IMR-90 (cell line): ENCODE data around the gene PHKB. TPM values are rescaled to one million over a fixed set of nuclear protein-coding genes. Genes with fewer than 3 reads are reported as not detected.

Experiments used
- ATAC-seq: fragments of 200-7000 bp; cut with Tn5 transposase; 2 replicates; pipeline ENCODE4 v1.9.1; 2020; ENCODE audit warnings: low read depth, mild to moderate bottlenecking, moderate library complexity
- BruUV-seq: library from RNA; stranded (reverse); fragments of 400-500 nt; replicated peaks from 2 replicates; lab custom pipeline; 2021; lab: Mats Ljungman, UMichigan
- CTCF ChIA-PET: fragments of 300-600 bp; formaldehyde crosslinking; extraction: SDS; loops from one replicate; lab custom pipeline; 2021; ENCODE audit warnings: antibody characterized with exemption; lab: Yijun Ruan, JAX
- POLR2A ChIA-PET: fragments of 300-600 bp; sonication (Branson Sonifier 250); formaldehyde crosslinking; loops from one replicate; lab custom pipeline; 2022; ENCODE audit warnings: antibody characterized with exemption; ENCODE audit not compliant: unreplicated experiment; lab: Charles Lee
- DNase-seq: peaks from one replicate; pipeline ENCODE4 v3.0.0; 2013
- H2AFZ ChIP-seq: replicated peaks from 2 replicates; pipeline ENCODE3; 2013; ENCODE audit warnings: low read length, mild to moderate bottlenecking; ENCODE audit not compliant: poor library complexity
- H2AK5ac ChIP-seq: 2 replicates; pipeline ENCODE4 v1.6.1; 2013; ENCODE audit warnings: low read depth, low read length, inconsistent platforms
- H2AK9ac ChIP-seq: replicated peaks from 2 replicates; pipeline ENCODE3; 2013; ENCODE audit warnings: mild to moderate bottlenecking, low read depth, low read length, moderate library complexity; ENCODE audit not compliant: poor library complexity
- H2BK120ac ChIP-seq: 2 replicates; pipeline ENCODE4 v1.6.1; 2013; ENCODE audit warnings: low read depth, low read length, inconsistent platforms
- H2BK15ac ChIP-seq: 3 replicates; pipeline ENCODE4 v1.6.1; 2013; ENCODE audit warnings: low read depth, low read length, inconsistent platforms
- H2BK20ac ChIP-seq: 2 replicates; pipeline ENCODE4 v1.6.1; 2013; ENCODE audit warnings: low read depth, mild to moderate bottlenecking, inconsistent platforms, low read length, moderate library complexity
- H2BK5ac ChIP-seq: 2 replicates; pipeline ENCODE4 v1.6.1; 2013; ENCODE audit warnings: mild to moderate bottlenecking, low read depth, low read length, inconsistent platforms; ENCODE audit not compliant: poor library complexity, severe bottlenecking
- H3K14ac ChIP-seq: replicated peaks from 2 replicates; pipeline ENCODE4 v1.6.1; 2013; ENCODE audit warnings: low read depth, low read length, inconsistent platforms
- H3K18ac ChIP-seq: 2 replicates; pipeline ENCODE4 v1.6.1; 2013; ENCODE audit warnings: low read depth, low read length, control low read depth
- H3K23ac ChIP-seq: 2 replicates; pipeline ENCODE4 v1.6.1; 2013; ENCODE audit warnings: low read depth, low read length, inconsistent platforms
- H3K27ac ChIP-seq: 2 replicates; pipeline ENCODE4 v1.5.1; 2013; ENCODE audit warnings: mild to moderate bottlenecking, control low read depth, low read length; ENCODE audit not compliant: insufficient read depth
- H3K27me3 ChIP-seq: 2 replicates; pipeline ENCODE4 v1.6.1; 2013; ENCODE audit warnings: low read length; ENCODE audit not compliant: control insufficient read depth, insufficient read depth
- H3K36me3 ChIP-seq: 2 replicates; pipeline ENCODE4 v1.6.1; 2013; ENCODE audit warnings: low read length, mixed read lengths; ENCODE audit not compliant: control insufficient read depth, insufficient read depth
- H3K4ac ChIP-seq: 2 replicates; pipeline ENCODE4 v1.6.1; 2013; ENCODE audit warnings: low read depth, low read length, inconsistent platforms
- H3K4me1 ChIP-seq: 2 replicates; pipeline ENCODE4 v1.6.1; 2013; ENCODE audit warnings: low read length, mixed read lengths; ENCODE audit not compliant: control insufficient read depth, insufficient read depth
- H3K4me2 ChIP-seq: 2 replicates; pipeline ENCODE4 v1.6.1; 2013; ENCODE audit warnings: low read depth, mild to moderate bottlenecking, control low read depth, low read length, moderate library complexity
- H3K4me3 ChIP-seq: 2 replicates; pipeline ENCODE4 v1.5.1; 2013; ENCODE audit warnings: low read depth, mild to moderate bottlenecking, control low read depth, low read length, moderate library complexity; ENCODE audit not compliant: insufficient read depth
- H3K56ac ChIP-seq: 2 replicates; pipeline ENCODE4 v1.6.1; 2013; ENCODE audit warnings: low read length, inconsistent platforms; ENCODE audit not compliant: insufficient read depth; ENCODE audit errors: extremely low read depth
- H3K79me1 ChIP-seq, 2 experiments: 2 replicates each; pipeline ENCODE4 v1.6.1; 2013; ENCODE audit warnings: low read length in 2 of 2, inconsistent platforms in 1 of 2, low read depth in 1 of 2
- H3K9ac ChIP-seq: 2 replicates; pipeline ENCODE4 v1.6.1; 2013; ENCODE audit warnings: low read depth, low read length, control low read depth
- H3K9me1 ChIP-seq: 2 replicates; pipeline ENCODE4 v1.6.1; 2013; ENCODE audit warnings: low read length, inconsistent platforms; ENCODE audit not compliant: insufficient read depth
- H3K9me3 ChIP-seq: 2 replicates; pipeline ENCODE4 v1.6.1; 2013; ENCODE audit warnings: low read length; ENCODE audit not compliant: control insufficient read depth, insufficient read depth
- H4K20me1 ChIP-seq: 2 replicates; pipeline ENCODE4 v1.6.1; 2013; ENCODE audit warnings: low read length, inconsistent platforms; ENCODE audit not compliant: insufficient read depth
- H4K5ac ChIP-seq: 2 replicates; pipeline ENCODE4 v1.6.1; 2013; ENCODE audit warnings: mild to moderate bottlenecking, low read depth, low read length, control low read depth
- H4K8ac ChIP-seq, 2 experiments: 2 replicates each; pipeline ENCODE4 v1.6.1; 2013; ENCODE audit warnings: low read depth in 2 of 2, low read length in 2 of 2, control low read depth in 1 of 2, inconsistent platforms in 1 of 2
- H4K91ac ChIP-seq: 2 replicates; pipeline ENCODE4 v1.6.1; 2013; ENCODE audit warnings: low read depth, low read length, inconsistent platforms; ENCODE audit not compliant: insufficient read depth
- CEBPB ChIP-seq: IDR thresholded peaks from 2 replicates; pipeline ENCODE4 v1.6.1; 2012; ENCODE audit warnings: low read depth, low read length, improper control_type of control experiment
- FOS ChIP-seq: fragments of 150-350 bp; IDR thresholded peaks from 2 replicates; pipeline ENCODE4 v1.6.1; 2016; ENCODE audit warnings: low read depth, low read length
- MAZ ChIP-seq: IDR thresholded peaks from 2 replicates; pipeline ENCODE4 v1.6.1; 2012; ENCODE audit warnings: low read depth, mild to moderate bottlenecking, low read length, improper control_type of control experiment, moderate library complexity, borderline replicate concordance
- NFE2L2 ChIP-seq: fragments of 150-350 bp; IDR thresholded peaks from 2 replicates; pipeline ENCODE4 v1.6.1; 2016; ENCODE audit warnings: low read depth, mild to moderate bottlenecking, low read length
- POLR2A ChIP-seq: IDR thresholded peaks from 2 replicates; pipeline ENCODE4 v1.6.1; 2012; ENCODE audit warnings: mild to moderate bottlenecking, low read depth, low read length
- WGBS, 2 experiments: methylation state at CpG; one replicate each; pipeline versions ENCODE4 v1.1.5 to v1.1.7; 2013; ENCODE audit warnings: missing lambda C conversion rate in 2 of 2; ENCODE audit not compliant: insufficient read length in 1 of 2; ENCODE audit errors: extremely low coverage in 2 of 2; 5-methylcytosine and 5-hydroxymethylcytosine counted together
- dilution Hi-C: fragments of 300-500 bp; cut with HindIII; formaldehyde crosslinking; loops from one replicate; pipeline ENCODE4 v1.14.3; 2018; ENCODE audit warnings: low sequenced_read_pairs; ENCODE audit not compliant: unreplicated experiment
- in situ Hi-C: fragments of 300-500 bp; cut with MboI; formaldehyde crosslinking; loops from 3 replicates; pipeline ENCODE4 v1.14.3; 2019; ENCODE audit warnings: low sequenced_read_pairs, inconsistent platforms, mixed read lengths
- intact Hi-C: fragments of 100-400 bp; cut with micrococcal nuclease; formaldehyde crosslinking; loops from 2 replicates; pipeline ENCODE4 v1.10.0; 2022
- polyA plus RNA-seq, 3 experiments: library from polyadenylated mRNA; depleted of rRNA; stranded (reverse); fragments of >200 nt; gene quantifications; 2 replicates each; pipeline ENCODE4 v1.2.3, GENCODE V29; 2012; ENCODE audit warnings: low replicate concordance in 1 of 3
- total RNA-seq: library from RNA; depleted of rRNA; stranded (reverse); fragments of >200 nt; gene quantifications from 2 replicates; pipeline ENCODE4 v1.2.3, GENCODE V29; 2012
- TF ChIP-seq, protein P1 (sequence below): fragments of 150-350 bp; IDR thresholded peaks from 2 replicates; pipeline ENCODE4 v1.6.1; 2017; ENCODE audit warnings: mild to moderate bottlenecking, antibody characterized with exemption, low read length, low read depth
- TF ChIP-seq, protein P2 (sequence below): fragments of 150-350 bp; IDR thresholded peaks from 2 replicates; pipeline ENCODE4 v1.6.1; 2016; ENCODE audit warnings: low read depth, mild to moderate bottlenecking, low read length, moderate library complexity, borderline replicate concordance

The PHKB gene
- total and polyA plus RNA-seq, 2 of the 4 experiments (the other 2 are of a cell fraction), result 24.2 to 58.6 TPM

DNA sequence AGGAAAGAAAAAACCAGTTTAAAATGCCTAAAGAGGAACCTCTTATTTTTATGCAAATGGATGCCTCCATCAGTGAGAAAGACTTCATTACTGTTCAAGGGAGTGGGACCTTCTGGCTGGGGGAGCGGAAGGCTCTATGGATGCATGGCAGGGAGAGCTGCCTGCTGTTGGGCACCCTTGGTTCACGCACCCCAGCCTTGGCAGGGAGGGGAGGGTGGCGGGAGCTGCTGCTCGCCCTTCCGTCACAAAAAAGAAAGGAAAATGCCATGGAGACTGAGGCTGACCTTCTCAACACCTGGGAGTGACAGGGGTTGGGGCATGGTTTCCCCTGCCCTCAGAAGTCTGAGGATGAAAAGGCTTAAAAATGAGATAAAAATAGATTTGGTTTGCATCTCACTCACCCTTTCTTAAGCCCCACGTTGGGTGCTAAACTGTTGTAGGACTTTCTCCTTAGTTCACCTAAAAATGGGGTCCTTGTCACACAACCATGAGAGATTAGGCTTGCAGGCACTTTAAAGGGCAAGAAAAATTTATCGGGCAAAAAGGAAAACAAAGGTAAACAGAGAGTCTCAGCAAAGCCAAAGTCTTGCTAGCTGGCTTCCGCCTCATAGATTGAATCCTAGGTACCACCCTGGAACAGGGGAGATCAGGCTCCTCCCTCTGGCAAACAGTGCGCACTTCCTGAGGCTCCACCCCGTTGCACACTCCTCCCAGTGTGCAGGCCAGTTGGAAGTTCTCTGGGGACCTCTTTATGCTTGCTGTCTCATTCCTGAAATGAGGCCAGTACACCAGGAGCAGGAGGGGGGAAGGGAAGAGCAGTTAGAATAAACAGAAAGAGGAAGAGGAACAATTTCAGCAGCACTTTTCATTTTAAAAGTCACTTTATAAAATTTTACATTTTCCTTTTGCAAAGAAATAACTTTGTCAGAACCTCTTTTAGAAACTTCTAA is 31.6 kb downstream of the PHKB start:
- CTCF ChIA-PET, result no interaction called here
- H2AK5ac ChIP-seq, result no peak overlapping the region

More for the DNA sequence above, 31.6 kb downstream of the PHKB start:
- no peak overlapping the region for H2AK9ac ChIP-seq
- no peak for TF ChIP-seq FOS
- no peak for TF ChIP-seq MAZ
- TF ChIP-seq, protein P1, sequence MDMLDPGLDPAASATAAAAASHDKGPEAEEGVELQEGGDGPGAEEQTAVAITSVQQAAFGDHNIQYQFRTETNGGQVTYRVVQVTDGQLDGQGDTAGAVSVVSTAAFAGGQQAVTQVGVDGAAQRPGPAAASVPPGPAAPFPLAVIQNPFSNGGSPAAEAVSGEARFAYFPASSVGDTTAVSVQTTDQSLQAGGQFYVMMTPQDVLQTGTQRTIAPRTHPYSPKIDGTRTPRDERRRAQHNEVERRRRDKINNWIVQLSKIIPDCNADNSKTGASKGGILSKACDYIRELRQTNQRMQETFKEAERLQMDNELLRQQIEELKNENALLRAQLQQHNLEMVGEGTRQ, result no peak
- no peak for TF ChIP-seq POLR2A
- TF ChIP-seq CEBPB, result no peak
- TF ChIP-seq, protein P2, sequence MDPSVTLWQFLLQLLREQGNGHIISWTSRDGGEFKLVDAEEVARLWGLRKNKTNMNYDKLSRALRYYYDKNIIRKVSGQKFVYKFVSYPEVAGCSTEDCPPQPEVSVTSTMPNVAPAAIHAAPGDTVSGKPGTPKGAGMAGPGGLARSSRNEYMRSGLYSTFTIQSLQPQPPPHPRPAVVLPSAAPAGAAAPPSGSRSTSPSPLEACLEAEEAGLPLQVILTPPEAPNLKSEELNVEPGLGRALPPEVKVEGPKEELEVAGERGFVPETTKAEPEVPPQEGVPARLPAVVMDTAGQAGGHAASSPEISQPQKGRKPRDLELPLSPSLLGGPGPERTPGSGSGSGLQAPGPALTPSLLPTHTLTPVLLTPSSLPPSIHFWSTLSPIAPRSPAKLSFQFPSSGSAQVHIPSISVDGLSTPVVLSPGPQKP, result no peak
- no peak for TF ChIP-seq NFE2L2
- H3K4me1 ChIP-seq, result no peaks in the 10 kb centered on the region
- H3K36me3 ChIP-seq, result no peaks in the 10 kb centered on the region
- no peak overlapping the region for H2BK20ac ChIP-seq
- in situ Hi-C loops, result no loop called here
- POLR2A ChIA-PET, result no interaction called here
- no peak overlapping the region for H4K5ac ChIP-seq
- no peak overlapping the region for H2BK15ac ChIP-seq
- H3K9me1 ChIP-seq, result no peaks in the 10 kb centered on the region
- peaks cover 7 to 27% of the 10 kb centered on the region in 2 experiments; a peak in 3 of 4 replicates for H3K79me1 ChIP-seq
- no peak overlapping the region for H3K9ac ChIP-seq
- ATAC-seq (peak; percentile 88), DNase-seq (peak; percentile 23)
- no TSS peak for BruUV-seq
- no peak overlapping the region for H3K18ac ChIP-seq
- no peak overlapping the region for H3K4me3 ChIP-seq
- H2BK120ac ChIP-seq, result no peak overlapping the region
- no peak overlapping the region; a peak in 1 of 4 replicates for H4K8ac ChIP-seq
- dilution Hi-C loops, result no loop called here
- H3K27me3 ChIP-seq, result no peaks in the 10 kb centered on the region
- WGBS, 2 experiments, result 92% methylated on average over 5 of the region's 10 CpGs; no CpG with 5 or more reads in 1 of the 2 experiments
- no peak overlapping the region for H2AFZ ChIP-seq
- no peak overlapping the region for H3K14ac ChIP-seq
- H3K27ac ChIP-seq, result 0 out of 2 replicates have a peak overlapping the region, but pooled peaks have one; percentile 13
- H2BK5ac ChIP-seq, result no peak overlapping the region
- H3K23ac ChIP-seq, result no peak overlapping the region
- intact Hi-C loops, result no loop called here
- H3K56ac ChIP-seq, result no peak overlapping the region
- no peaks in the 10 kb centered on the region for H4K20me1 ChIP-seq
- peaks cover 6% of the 10 kb centered on the region; the same call in 1 of the 2 replicates for H3K9me3 ChIP-seq
- no peak overlapping the region for H3K4me2 ChIP-seq
- no peak overlapping the region for H4K91ac ChIP-seq
- no peak overlapping the region for H3K4ac ChIP-seq
